GM12878 (cell line): ENCODE results near the gene SZRD1. TPM values are rescaled to one million over a fixed set of nuclear protein-coding genes. Genes with fewer than 3 reads are reported as not detected.

Source experiments
- ATAC-seq: fragments of 200-7000 bp; cut with Tn5 transposase; 3 replicates; pipeline ENCODE4 v1.9.1; 2020; ENCODE audit warnings: mild to moderate bottlenecking, moderate library complexity
- BruUV-seq: library from RNA; stranded (reverse); fragments of 400-500 nt; replicated peaks from 2 replicates; lab custom pipeline; 2021; lab: Mats Ljungman, UMichigan
- CTCF ChIA-PET: fragments of 300-600 bp; sonication (Branson Sonifier 250); formaldehyde crosslinking; extraction: SDS; loops from one replicate; lab custom pipeline; 2021; ENCODE audit warnings: inconsistent platforms; lab: Yijun Ruan, JAX
- POLR2A ChIA-PET: fragments of 350-600 bp; formaldehyde crosslinking; extraction: SDS; loops from one replicate; lab custom pipeline; 2021; ENCODE audit warnings: inconsistent platforms; lab: Charles Lee
- RAD21 ChIA-PET: fragments of 300-600 bp; sonication (Branson Sonifier 250); formaldehyde crosslinking; loops from one replicate; lab custom pipeline; 2023; ENCODE audit warnings: antibody characterized with exemption; ENCODE audit not compliant: unreplicated experiment; lab: Charles Lee
- SMC1A ChIA-PET: fragments of 300-600 bp; sonication (Branson Sonifier 250); formaldehyde crosslinking; loops from one replicate; lab custom pipeline; 2023; ENCODE audit not compliant: unreplicated experiment, uncharacterized antibody; lab: Charles Lee
- DNase-seq: peaks from one replicate; pipeline ENCODE4 v3.0.0-alpha.2; 2011; ENCODE audit warnings: low read depth, low spot score
- FAIRE-seq: peaks from 3 replicates; lab custom pipeline; 2011; peaks lifted over from hg19 to GRCh38; lab: Jason Lieb, UNC
- H2AFZ ChIP-seq: 2 replicates; pipeline ENCODE4 v1.6.0; 2011; ENCODE audit warnings: low read depth, low read length, control low read depth; ENCODE audit not compliant: control insufficient read depth
- H3K27ac ChIP-seq: 2 replicates; pipeline ENCODE4 v1.5.1; 2011; ENCODE audit warnings: control low read depth; ENCODE audit not compliant: control insufficient read depth, insufficient read depth
- H3K27me3 ChIP-seq, 2 experiments: replicated peaks in 1 of 2; 2 replicates each; pipeline versions ENCODE4 v1.6.0 to v1.6.1; 2011; ENCODE audit warnings: low read length in 1 of 2; ENCODE audit not compliant: control insufficient read depth in 2 of 2, insufficient read depth in 2 of 2
- H3K36me3 ChIP-seq, 2 experiments: 2 replicates each; pipeline ENCODE4 v1.5.1; 2011; ENCODE audit warnings: low read length in 1 of 2; ENCODE audit not compliant: control insufficient read depth in 2 of 2, insufficient read depth in 2 of 2
- H3K4me1 ChIP-seq: 2 replicates; pipeline ENCODE4 v1.6.1; 2011; ENCODE audit warnings: mild to moderate bottlenecking, low read length, moderate library complexity, mixed read lengths; ENCODE audit not compliant: control insufficient read depth, insufficient read depth
- H3K4me2 ChIP-seq: 2 replicates; pipeline ENCODE4 v1.6.0; 2011; ENCODE audit warnings: control low read depth; ENCODE audit not compliant: control insufficient read depth, insufficient read depth
- H3K4me3 ChIP-seq: fragments of 200-600 bp; sonication (generic); 2 replicates; pipeline ENCODE4 v1.5.1; 2016
- H3K79me2 ChIP-seq: 2 replicates; pipeline ENCODE4 v1.6.0; 2011; ENCODE audit warnings: low read length; ENCODE audit not compliant: control insufficient read depth, insufficient read depth
- H3K9ac ChIP-seq: 2 replicates; pipeline ENCODE4 v1.8.0; 2011; ENCODE audit warnings: low read length, control low read depth, mixed read lengths; ENCODE audit not compliant: control insufficient read depth, insufficient read depth
- H3K9me3 ChIP-seq: replicated peaks from 3 replicates; pipeline ENCODE4 v1.5.1; 2011; ENCODE audit warnings: mild to moderate bottlenecking, low read length; ENCODE audit not compliant: control insufficient read depth, insufficient read depth
- H4K20me1 ChIP-seq: 2 replicates; pipeline ENCODE4 v1.6.0; 2011; ENCODE audit not compliant: control insufficient read depth, insufficient read depth
- KDM1A ChIP-seq: fragments of 200-600 bp; sonication (generic); IDR thresholded peaks from 2 replicates; pipeline ENCODE4 v1.6.1; 2016; ENCODE audit warnings: borderline replicate concordance
- NRF1 ChIP-seq: conservative IDR thresholded peaks from 2 replicates; pipeline ENCODE4 v1.6.1; 2011; ENCODE audit warnings: mild to moderate bottlenecking, low read depth, low read length, improper control_type of control experiment
- WGBS: methylation state at CpG from one replicate; pipeline ENCODE4 v1.1.6; 2016; ENCODE audit warnings: low lambda C conversion rate; ENCODE audit not compliant: insufficient replicate concordance, insufficient coverage; ENCODE audit errors: missing lambda C conversion rate; 5-methylcytosine and 5-hydroxymethylcytosine counted together
- in situ Hi-C: fragments of 300-500 bp; cut with MboI; formaldehyde crosslinking; loops from 9 replicates; pipeline ENCODE4 v1.14.3; 2018; ENCODE audit warnings: mixed read lengths
- intact Hi-C: fragments of 100-400 bp; cut with micrococcal nuclease; formaldehyde crosslinking; loops from one replicate; pipeline ENCODE4 v1.14.2; 2022; ENCODE audit not compliant: unreplicated experiment
- polyA plus RNA-seq, 11 experiments: library from polyadenylated mRNA; depleted of rRNA in 4 of 11; unstranded in 6 of 11; stranded (reverse) in 5 of 11; fragments of >200 nt; fragmentation: Nextera tagmentation in 4 of 11; fragmentation: Illumina TruSeq in 1 of 11; extraction: Ambion mirVana in 4 of 11; extraction: Trizol in 1 of 11; gene quantifications; 1 replicate in 1 of 11; 2 replicates in 10 of 11; pipeline versions ENCODE4 v1.2.1 to v1.2.3, GENCODE V29; 2011 to 2016; ENCODE audit warnings: inconsistent platforms in 2 of 11, missing spikeins in 2 of 11, low read depth in 1 of 11
- total RNA-seq, 4 experiments: library from RNA; depleted of rRNA in 3 of 4; stranded (reverse); fragments of >200 nt in 3 of 4; fragmentation: Illumina TruSeq in 1 of 4; extraction: Trizol in 1 of 4; gene quantifications; 2 replicates each; pipeline versions ENCODE4 v1.2.1 to v1.2.3, GENCODE V29; 2013 to 2021
- TF ChIP-seq, protein P1 (sequence below): fragments of 450-650 bp; IDR thresholded peaks from 2 replicates; pipeline ENCODE4 v1.6.1; 2017; ENCODE audit warnings: mild to moderate bottlenecking
- TF ChIP-seq, protein P2 (sequence below): IDR thresholded peaks from 2 replicates; pipeline ENCODE4 v1.6.1; 2012; ENCODE audit warnings: low read depth, low read length, improper control_type of control experiment

SZRD1 gene
- total and polyA plus RNA-seq, 10 of the 15 experiments (the other 5 are each of a cell fraction or from before 2014, with no cell fraction given), result 5.6 to 213 (median 113) TPM

DNA sequence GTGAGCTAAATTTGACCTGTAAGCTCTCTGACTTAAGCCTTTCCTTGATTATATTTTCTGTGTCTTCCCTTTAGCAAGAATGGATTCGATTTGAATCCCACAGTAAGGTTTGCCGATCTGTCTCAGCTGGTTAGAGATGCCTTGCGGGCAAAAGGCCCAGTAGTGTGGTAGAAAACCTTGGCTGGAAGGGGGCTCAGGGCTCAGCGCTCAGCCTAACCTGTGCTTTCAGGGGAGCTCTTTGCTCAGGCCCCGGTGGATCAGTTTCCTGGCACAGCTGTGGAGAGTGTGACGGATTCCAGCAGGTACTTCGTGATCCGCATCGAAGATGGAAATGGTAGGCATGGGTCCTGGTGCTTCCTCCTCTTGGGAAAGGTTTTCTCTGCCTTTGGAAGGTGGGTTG lies 80.6 kb downstream of the SZRD1 start:
- in situ Hi-C loops (no loop called here), intact Hi-C loops (loop anchor here (10.0 kb wide), 1 partner anchor 507 kb away; no protein-coding TSS in a partner anchor)
- RAD21 ChIA-PET, result interaction anchor here (0.7 kb wide), 1 partner anchor 27 kb away, joined by 3 read pairs; no protein-coding TSS in a partner anchor
- BruUV-seq, result no TSS peak
- H3K27me3 ChIP-seq, result no peaks in the 10 kb centered on the region
- H3K9ac ChIP-seq, result no peak overlapping the region
- TF ChIP-seq, protein P1, sequence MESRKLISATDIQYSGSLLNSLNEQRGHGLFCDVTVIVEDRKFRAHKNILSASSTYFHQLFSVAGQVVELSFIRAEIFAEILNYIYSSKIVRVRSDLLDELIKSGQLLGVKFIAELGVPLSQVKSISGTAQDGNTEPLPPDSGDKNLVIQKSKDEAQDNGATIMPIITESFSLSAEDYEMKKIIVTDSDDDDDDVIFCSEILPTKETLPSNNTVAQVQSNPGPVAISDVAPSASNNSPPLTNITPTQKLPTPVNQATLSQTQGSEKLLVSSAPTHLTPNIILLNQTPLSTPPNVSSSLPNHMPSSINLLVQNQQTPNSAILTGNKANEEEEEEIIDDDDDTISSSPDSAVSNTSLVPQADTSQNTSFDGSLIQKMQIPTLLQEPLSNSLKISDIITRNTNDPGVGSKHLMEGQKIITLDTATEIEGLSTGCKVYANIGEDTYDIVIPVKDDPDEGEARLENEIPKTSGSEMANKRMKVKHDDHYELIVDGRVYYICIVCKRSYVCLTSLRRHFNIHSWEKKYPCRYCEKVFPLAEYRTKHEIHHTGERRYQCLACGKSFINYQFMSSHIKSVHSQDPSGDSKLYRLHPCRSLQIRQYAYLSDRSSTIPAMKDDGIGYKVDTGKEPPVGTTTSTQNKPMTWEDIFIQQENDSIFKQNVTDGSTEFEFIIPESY, result no peak
- TF ChIP-seq KDM1A (no peak), NRF1 (no peak)
- TF ChIP-seq, protein P2, sequence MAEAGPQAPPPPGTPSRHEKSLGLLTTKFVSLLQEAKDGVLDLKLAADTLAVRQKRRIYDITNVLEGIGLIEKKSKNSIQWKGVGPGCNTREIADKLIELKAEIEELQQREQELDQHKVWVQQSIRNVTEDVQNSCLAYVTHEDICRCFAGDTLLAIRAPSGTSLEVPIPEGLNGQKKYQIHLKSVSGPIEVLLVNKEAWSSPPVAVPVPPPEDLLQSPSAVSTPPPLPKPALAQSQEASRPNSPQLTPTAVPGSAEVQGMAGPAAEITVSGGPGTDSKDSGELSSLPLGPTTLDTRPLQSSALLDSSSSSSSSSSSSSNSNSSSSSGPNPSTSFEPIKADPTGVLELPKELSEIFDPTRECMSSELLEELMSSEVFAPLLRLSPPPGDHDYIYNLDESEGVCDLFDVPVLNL, result no peak
- TF ChIP-seq, all 136 proteins: peak for 0
- Histone ChIP-seq H3K79me2 (peaks cover 32% of the 10 kb centered on the region), H3K9me3 (no peaks in the 10 kb centered on the region), H3K4me3 (no peak overlapping the region), H3K4me1 (peaks cover 37% of the 10 kb centered on the region), H4K20me1 (no peaks in the 10 kb centered on the region), H3K27ac (no peak overlapping the region), H3K4me2 (no peak overlapping the region), H3K36me3 (peaks cover 22 to 33% of the 10 kb centered on the region in 2 experiments; a peak in 3 of 4 replicates), H2AFZ (no peak overlapping the region)
- ChIA-PET POLR2A (no interaction called here), CTCF (no interaction called here), SMC1A (interaction anchor here (0.9 kb wide), 1 partner anchor 42 kb away, joined by 3 read pairs; no protein-coding TSS in a partner anchor)
- WGBS, result 100% methylated on average over 9 of the region's 9 CpGs
- FAIRE-seq, result no peak
- no peak for DNase-seq
- ATAC-seq, result no peak

Other genes with a start within 250 kb of the SZRD1 start
Only the 7 nearest of the 8 such genes appear.
- gene EPHA2, start 211.2 kb upstream of the SZRD1 start, total RNA-seq (2014; rRNA removed), result 0.16 and 0.28 TPM in 2 replicates
- gene EPHA2, start 211.2 kb upstream of the SZRD1 start, total RNA-seq (2014; rRNA removed; fragmentation: Illumina TruSeq; extraction: Trizol), result 0.05 and 0.09 TPM in 2 replicates
- 0.32 and 0.51 TPM in 2 replicates for gene EPHA2, start 211.2 kb upstream of the SZRD1 start, total RNA-seq (2021)
- gene EPHA2, start 211.2 kb upstream of the SZRD1 start, polyA plus RNA-seq (2011; rRNA removed), result 0.06 and 0.27 TPM in 2 replicates
- gene EPHA2, start 211.2 kb upstream of the SZRD1 start, polyA plus RNA-seq (2014; fragmentation: Illumina TruSeq; extraction: Trizol), result 0.12 and 0.24 TPM in 2 replicates
- gene EPHA2, start 211.2 kb upstream of the SZRD1 start, polyA plus RNA-seq (2014; fragmentation: Nextera tagmentation; extraction: Ambion mirVana), result not detected
- gene EPHA2, start 211.2 kb upstream of the SZRD1 start, polyA plus RNA-seq (2014; rRNA removed), result 0.04 and 0.16 TPM in 2 replicates
- gene EPHA2, start 211.2 kb upstream of the SZRD1 start, polyA plus RNA-seq (2016; fragmentation: Nextera tagmentation; extraction: Ambion mirVana), result under 1 TPM; 0.19 to 0.37 TPM
- 0.49 and 0.56 TPM in 2 replicates for gene ARHGEF19, start 154.6 kb upstream of the SZRD1 start, total RNA-seq (2014; rRNA removed)
- gene ARHGEF19, start 154.6 kb upstream of the SZRD1 start, total RNA-seq (2014; rRNA removed; fragmentation: Illumina TruSeq; extraction: Trizol), result 0.40 and 0.60 TPM in 2 replicates
- 2.0 and 2.5 TPM in 2 replicates for gene ARHGEF19, start 154.6 kb upstream of the SZRD1 start, total RNA-seq (2021)
- gene ARHGEF19, start 154.6 kb upstream of the SZRD1 start, polyA plus RNA-seq (2011; rRNA removed), result 1.2 and 1.6 TPM in 2 replicates
- 0.22 and 0.38 TPM in 2 replicates for gene ARHGEF19, start 154.6 kb upstream of the SZRD1 start, polyA plus RNA-seq (2014; fragmentation: Illumina TruSeq; extraction: Trizol)
- under 1 TPM in 1 of 2 experiments, not detected in 1; 0.15 TPM for gene ARHGEF19, start 154.6 kb upstream of the SZRD1 start, polyA plus RNA-seq (2014; fragmentation: Nextera tagmentation; extraction: Ambion mirVana)
- gene ARHGEF19, start 154.6 kb upstream of the SZRD1 start, polyA plus RNA-seq (2014; rRNA removed), result 2.2 and 2.9 TPM in 2 replicates
- 1 to 10 TPM in 1 of 2 experiments, under 1 TPM in 1; 0.67 to 1.2 TPM for gene ARHGEF19, start 154.6 kb upstream of the SZRD1 start, polyA plus RNA-seq (2016; fragmentation: Nextera tagmentation; extraction: Ambion mirVana)
- 2.6 and 4.5 TPM in 2 replicates for gene CPLANE2, start 130.1 kb upstream of the SZRD1 start, total RNA-seq (2014; rRNA removed)
- 1.4 and 2.5 TPM in 2 replicates for gene CPLANE2, start 130.1 kb upstream of the SZRD1 start, total RNA-seq (2014; rRNA removed; fragmentation: Illumina TruSeq; extraction: Trizol)
- 4.0 and 4.1 TPM in 2 replicates for gene CPLANE2, start 130.1 kb upstream of the SZRD1 start, total RNA-seq (2021)
- gene CPLANE2, start 130.1 kb upstream of the SZRD1 start, polyA plus RNA-seq (2011; rRNA removed), result 0.61 and 1.3 TPM in 2 replicates
- 0.11 and 1.2 TPM in 2 replicates for gene CPLANE2, start 130.1 kb upstream of the SZRD1 start, polyA plus RNA-seq (2014; fragmentation: Illumina TruSeq; extraction: Trizol)
- under 1 TPM in 1 of 2 experiments, not detected in 1; 0.09 TPM for gene CPLANE2, start 130.1 kb upstream of the SZRD1 start, polyA plus RNA-seq (2014; fragmentation: Nextera tagmentation; extraction: Ambion mirVana)
- 1.2 and 3.7 TPM in 2 replicates for gene CPLANE2, start 130.1 kb upstream of the SZRD1 start, polyA plus RNA-seq (2014; rRNA removed)
- 1 to 10 TPM; 2.3 to 2.9 TPM for gene CPLANE2, start 130.1 kb upstream of the SZRD1 start, polyA plus RNA-seq (2016; fragmentation: Nextera tagmentation; extraction: Ambion mirVana)
- gene FBXO42, start 14.8 kb upstream of the SZRD1 start, total RNA-seq (2014; rRNA removed), result 11.6 and 13.2 TPM in 2 replicates
- gene FBXO42, start 14.8 kb upstream of the SZRD1 start, total RNA-seq (2014; rRNA removed; fragmentation: Illumina TruSeq; extraction: Trizol), result 9.9 and 10.5 TPM in 2 replicates
- gene FBXO42, start 14.8 kb upstream of the SZRD1 start, total RNA-seq (2021), result 13.2 and 15.5 TPM in 2 replicates
- gene FBXO42, start 14.8 kb upstream of the SZRD1 start, polyA plus RNA-seq (2011; rRNA removed), result 16.1 and 23.8 TPM in 2 replicates
- gene FBXO42, start 14.8 kb upstream of the SZRD1 start, polyA plus RNA-seq (2014; fragmentation: Illumina TruSeq; extraction: Trizol), result 10.2 and 15.0 TPM in 2 replicates
- gene FBXO42, start 14.8 kb upstream of the SZRD1 start, polyA plus RNA-seq (2014; fragmentation: Nextera tagmentation; extraction: Ambion mirVana), result 1 to 10 TPM; 6.1 to 6.2 TPM
- gene FBXO42, start 14.8 kb upstream of the SZRD1 start, polyA plus RNA-seq (2014; rRNA removed), result 16.8 and 17.0 TPM in 2 replicates
- gene FBXO42, start 14.8 kb upstream of the SZRD1 start, polyA plus RNA-seq (2016; fragmentation: Nextera tagmentation; extraction: Ambion mirVana), result 10 to 100 TPM; 16.8 to 19.0 TPM
- gene SPATA21, start 70.2 kb downstream of the SZRD1 start, total RNA-seq (2014; rRNA removed), result 0.28 and 0.33 TPM in 2 replicates
- gene SPATA21, start 70.2 kb downstream of the SZRD1 start, total RNA-seq (2014; rRNA removed; fragmentation: Illumina TruSeq; extraction: Trizol), result not detected in 2 replicates
- 0.05 TPM in 2 replicates for gene SPATA21, start 70.2 kb downstream of the SZRD1 start, total RNA-seq (2021)
- 0.14 and 0.57 TPM in 2 replicates for gene SPATA21, start 70.2 kb downstream of the SZRD1 start, polyA plus RNA-seq (2011; rRNA removed)
- 0.09 and 0.33 TPM in 2 replicates for gene SPATA21, start 70.2 kb downstream of the SZRD1 start, polyA plus RNA-seq (2014; fragmentation: Illumina TruSeq; extraction: Trizol)
- 1 to 10 TPM in 1 of 2 experiments, under 1 TPM in 1; 0.24 to 1.1 TPM for gene SPATA21, start 70.2 kb downstream of the SZRD1 start, polyA plus RNA-seq (2014; fragmentation: Nextera tagmentation; extraction: Ambion mirVana)
- gene SPATA21, start 70.2 kb downstream of the SZRD1 start, polyA plus RNA-seq (2014; rRNA removed), result 0.03 and 0.09 TPM in 2 replicates
- under 1 TPM; 0.19 to 0.60 TPM for gene SPATA21, start 70.2 kb downstream of the SZRD1 start, polyA plus RNA-seq (2016; fragmentation: Nextera tagmentation; extraction: Ambion mirVana)
- 76.6 and 76.9 TPM in 2 replicates for gene NECAP2, start 73.5 kb downstream of the SZRD1 start, total RNA-seq (2014; rRNA removed)
- gene NECAP2, start 73.5 kb downstream of the SZRD1 start, total RNA-seq (2014; rRNA removed; fragmentation: Illumina TruSeq; extraction: Trizol), result 53.1 and 56.2 TPM in 2 replicates
- gene NECAP2, start 73.5 kb downstream of the SZRD1 start, total RNA-seq (2021), result 51.3 and 55.4 TPM in 2 replicates
- 78.9 and 98.0 TPM in 2 replicates for gene NECAP2, start 73.5 kb downstream of the SZRD1 start, polyA plus RNA-seq (2011; rRNA removed)
- gene NECAP2, start 73.5 kb downstream of the SZRD1 start, polyA plus RNA-seq (2014; fragmentation: Illumina TruSeq; extraction: Trizol), result 52.1 and 54.9 TPM in 2 replicates
- 10 to 100 TPM; 16.3 to 21.1 TPM for gene NECAP2, start 73.5 kb downstream of the SZRD1 start, polyA plus RNA-seq (2014; fragmentation: Nextera tagmentation; extraction: Ambion mirVana)
- 62.7 and 69.3 TPM in 2 replicates for gene NECAP2, start 73.5 kb downstream of the SZRD1 start, polyA plus RNA-seq (2014; rRNA removed)
- gene NECAP2, start 73.5 kb downstream of the SZRD1 start, polyA plus RNA-seq (2016; fragmentation: Nextera tagmentation; extraction: Ambion mirVana), result 10 to 100 TPM; 58.7 to 59.2 TPM
- under 0.01 TPM in 2 replicates for gene RNU1-1, start 147.0 kb downstream of the SZRD1 start, total RNA-seq (2014; rRNA removed)
- gene RNU1-1, start 147.0 kb downstream of the SZRD1 start, total RNA-seq (2014; rRNA removed; fragmentation: Illumina TruSeq; extraction: Trizol), result 20,946 and 25,634 TPM in 2 replicates
- gene RNU1-1, start 147.0 kb downstream of the SZRD1 start, total RNA-seq (2021), result 2,403 and 2,678 TPM in 2 replicates
- gene RNU1-1, start 147.0 kb downstream of the SZRD1 start, polyA plus RNA-seq (2011; rRNA removed), result 82.4 and 113 TPM in 2 replicates
- not detected in 2 replicates for gene RNU1-1, start 147.0 kb downstream of the SZRD1 start, polyA plus RNA-seq (2014; fragmentation: Illumina TruSeq; extraction: Trizol)
- 1 to 10 TPM; 4.5 to 4.9 TPM for gene RNU1-1, start 147.0 kb downstream of the SZRD1 start, polyA plus RNA-seq (2014; fragmentation: Nextera tagmentation; extraction: Ambion mirVana)
- not detected in 2 replicates for gene RNU1-1, start 147.0 kb downstream of the SZRD1 start, polyA plus RNA-seq (2014; rRNA removed)
- 1 to 10 TPM; 2.6 to 3.6 TPM for gene RNU1-1, start 147.0 kb downstream of the SZRD1 start, polyA plus RNA-seq (2016; fragmentation: Nextera tagmentation; extraction: Ambion mirVana)